IgD-negative memory B cell (primary cell): ENCODE data around the gene RNF150. TPM values are rescaled to one million over a fixed set of nuclear protein-coding genes. Genes with fewer than 3 reads are reported as not detected.

Experiments
- H3K27ac Mint-ChIP-seq, 3 donors: one replicate each; pipeline ENCODE4 v1.8.0; 2020 to 2022; ENCODE audit warnings: mild to moderate bottlenecking in 3 of 3, mixed read lengths in 3 of 3, moderate library complexity in 1 of 3
- H3K27me3 Mint-ChIP-seq: one replicate; pipeline ENCODE4 v1.8.0; 2021; ENCODE audit warnings: mixed read lengths
- H3K36me3 Mint-ChIP-seq: one replicate; pipeline ENCODE4 v1.8.0; 2020; ENCODE audit warnings: mild to moderate bottlenecking, mixed read lengths
- H3K4me1 Mint-ChIP-seq, 3 donors: one replicate each; pipeline ENCODE4 v1.8.0; 2020 to 2022; ENCODE audit warnings: mixed read lengths in 3 of 3, mild to moderate bottlenecking in 1 of 3
- H3K4me3 Mint-ChIP-seq, 4 donors: one replicate each; pipeline ENCODE4 v1.8.0; 2020 to 2022; ENCODE audit warnings: mild to moderate bottlenecking in 4 of 4, mixed read lengths in 4 of 4, moderate library complexity in 3 of 4
- H3K9me3 Mint-ChIP-seq, 3 donors: one replicate each; pipeline ENCODE4 v1.8.0; 2020 to 2021; ENCODE audit warnings: mixed read lengths in 3 of 3, mild to moderate bottlenecking in 1 of 3
- polyA plus RNA-seq: library from polyadenylated mRNA; unstranded; fragments of 300-500 nt; fragmentation: Illumina TruSeq; gene quantifications from one replicate; pipeline ENCODE4 v1.2.3, GENCODE V29; 2021

RNF150 gene
- polyA plus RNA-seq, 1 donor from 2014 or later = not detected

DNA sequence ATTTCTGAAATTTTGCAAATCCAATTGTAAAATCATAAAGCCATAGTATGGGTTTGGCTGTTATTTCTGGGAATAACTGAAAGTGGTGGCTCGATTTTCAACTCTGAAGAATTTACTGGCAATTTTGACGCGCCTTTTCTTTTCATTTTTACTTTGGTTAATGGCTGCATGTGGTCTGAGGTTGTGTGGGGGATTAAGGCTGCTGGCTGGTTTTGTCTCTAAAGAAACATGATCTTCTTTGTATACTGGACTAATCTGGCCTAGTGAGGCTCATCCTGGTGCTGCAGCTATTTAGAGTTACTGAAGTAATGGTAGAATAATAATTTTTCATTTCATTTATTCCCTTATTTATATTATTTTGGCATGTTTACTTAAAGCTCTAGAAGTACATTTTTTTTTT is 164.0 kb downstream of the RNF150 start:
- H3K36me3 Mint-ChIP-seq = no peaks in the 10 kb centered on the region
- no peak overlapping the region for H3K27ac Mint-ChIP-seq
- no peaks in the 10 kb centered on the region for H3K4me1 Mint-ChIP-seq
- H3K9me3 Mint-ChIP-seq = no peaks in the 10 kb centered on the region
- no peak overlapping the region for H3K4me3 Mint-ChIP-seq
- H3K27me3 Mint-ChIP-seq = peaks cover 1% of the 10 kb centered on the region

DNA sequence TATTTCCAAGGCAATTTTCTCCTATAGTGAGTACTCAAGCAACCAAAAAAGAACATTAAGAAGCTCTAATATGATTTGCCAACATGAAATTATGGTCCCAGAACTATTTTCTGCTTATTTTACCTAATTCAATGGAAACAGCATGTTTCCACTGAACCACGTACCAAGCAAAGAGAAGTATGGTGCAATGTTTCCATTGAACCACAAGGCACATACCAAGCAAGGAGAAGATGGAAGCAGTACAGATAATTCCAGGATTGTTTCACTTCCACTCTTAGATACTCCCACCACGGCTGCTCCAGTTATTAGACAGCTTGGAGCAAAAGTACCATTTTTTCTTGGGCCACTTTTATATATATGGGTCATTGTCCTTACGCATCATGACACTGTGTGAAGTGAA is 164.9 kb downstream of the RNF150 start:
- Mint-ChIP-seq H3K4me1 (no peaks in the 10 kb centered on the region), H3K36me3 (no peaks in the 10 kb centered on the region), H3K27me3 (peaks cover 1% of the 10 kb centered on the region), H3K9me3 (no peaks in the 10 kb centered on the region), H3K27ac (no peak overlapping the region), H3K4me3 (no peak overlapping the region)

DNA sequence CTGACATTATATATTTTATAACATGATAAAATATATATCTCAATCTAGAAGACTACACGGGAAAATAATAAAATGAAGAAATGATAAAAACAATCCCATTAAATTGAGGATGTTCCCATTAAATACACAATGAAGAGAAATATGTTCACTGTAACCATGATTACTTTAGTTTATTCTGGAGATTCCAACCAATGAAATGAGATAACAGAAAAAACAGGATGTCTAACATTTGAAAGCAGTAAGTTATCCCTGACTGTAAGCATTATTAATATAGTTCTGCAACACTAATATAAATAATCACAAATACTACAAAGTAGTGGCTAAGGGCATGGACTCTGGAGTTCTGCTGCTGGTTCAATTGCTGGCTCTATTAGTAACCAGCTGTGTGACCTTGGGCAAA is 169.4 kb downstream of the RNF150 start:
- Mint-ChIP-seq H3K4me1 (no peaks in the 10 kb centered on the region), H3K4me3 (no peak overlapping the region), H3K27me3 (peaks cover 3% of the 10 kb centered on the region), H3K36me3 (no peaks in the 10 kb centered on the region), H3K9me3 (peaks cover 0 to 2% (median 0%) of the 10 kb centered on the region in 3 donors), H3K27ac (no peak overlapping the region)

DNA sequence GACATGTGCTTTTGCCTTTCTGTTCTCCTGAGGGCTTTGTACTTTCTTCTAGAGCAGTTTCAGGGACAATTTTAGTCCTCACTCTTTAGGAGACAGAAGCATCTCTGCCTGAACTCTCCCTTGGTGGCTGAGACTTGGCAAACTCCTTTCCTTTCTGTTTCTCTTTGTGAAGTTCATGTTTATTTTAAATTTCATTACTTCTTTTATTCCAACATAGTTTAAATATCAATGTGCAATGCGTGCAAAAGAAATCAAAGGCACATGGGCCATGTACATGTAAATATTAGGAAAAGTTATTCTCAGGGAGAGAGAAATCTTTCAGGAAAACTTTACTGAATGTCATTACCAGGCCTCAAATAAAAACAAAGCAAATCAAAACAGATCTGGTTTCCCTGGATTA is 177.6 kb downstream of the RNF150 start:
- no peak overlapping the region for H3K27ac Mint-ChIP-seq
- no peak overlapping the region for H3K4me3 Mint-ChIP-seq
- peaks cover 11% of the 10 kb centered on the region for H3K27me3 Mint-ChIP-seq
- H3K4me1 Mint-ChIP-seq = no peaks in the 10 kb centered on the region
- peaks cover 2% of the 10 kb centered on the region for H3K36me3 Mint-ChIP-seq
- H3K9me3 Mint-ChIP-seq = peaks cover 0 to 6% (median 4%) of the 10 kb centered on the region in 3 donors

DNA sequence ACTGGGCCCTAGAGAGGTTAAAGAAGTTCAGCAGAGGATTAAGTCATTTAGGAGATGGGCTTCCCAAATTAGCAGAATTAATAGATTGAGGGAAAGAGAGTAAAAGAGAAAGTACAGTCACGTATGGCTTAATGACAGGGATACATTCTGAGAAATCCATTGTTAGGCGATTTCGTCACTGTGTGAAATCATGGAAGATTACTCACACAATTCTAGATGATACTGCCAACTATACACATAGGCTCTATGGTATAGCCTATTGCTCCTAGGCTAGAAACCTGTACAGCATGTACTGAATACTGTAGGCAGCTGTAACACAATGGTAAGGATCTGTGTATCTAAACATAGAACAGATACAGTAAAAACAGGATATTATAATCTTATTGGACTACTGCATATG is 180.6 kb downstream of the RNF150 start:
- Mint-ChIP-seq H3K27me3 (peaks cover 4% of the 10 kb centered on the region), H3K4me3 (no peak overlapping the region), H3K4me1 (peaks cover 0 to 2% (median 0%) of the 10 kb centered on the region in 3 donors), H3K36me3 (peaks cover 2% of the 10 kb centered on the region), H3K27ac (no peak overlapping the region), H3K9me3 (peaks cover 0 to 6% (median 4%) of the 10 kb centered on the region in 3 donors)

DNA sequence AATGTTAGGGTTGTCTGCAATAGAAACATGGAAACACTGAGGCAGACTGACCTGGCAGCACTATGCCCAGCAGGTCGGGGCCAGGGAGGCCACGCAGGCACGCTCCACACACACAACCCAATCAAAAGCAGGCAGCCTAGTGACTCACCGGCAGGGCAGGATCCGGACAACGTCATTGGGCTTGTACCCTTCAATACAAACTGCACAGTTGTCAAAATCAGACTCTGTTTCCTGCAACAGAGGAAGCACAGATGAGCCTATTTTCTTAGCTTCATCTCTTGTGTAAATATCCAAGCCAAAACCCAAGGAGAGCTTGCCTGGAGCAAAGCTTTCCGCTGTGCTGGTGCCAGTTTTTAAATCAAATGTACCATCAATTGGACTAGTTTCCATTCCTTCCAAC is 185.8 kb downstream of the RNF150 start:
- H3K36me3 Mint-ChIP-seq = no peaks in the 10 kb centered on the region
- peaks cover 0 to 2% (median 0%) of the 10 kb centered on the region in 3 donors for H3K4me1 Mint-ChIP-seq
- peaks cover 6% of the 10 kb centered on the region for H3K27me3 Mint-ChIP-seq
- H3K27ac Mint-ChIP-seq = no peak overlapping the region
- no peaks in the 10 kb centered on the region for H3K9me3 Mint-ChIP-seq
- H3K4me3 Mint-ChIP-seq = no peak overlapping the region

DNA sequence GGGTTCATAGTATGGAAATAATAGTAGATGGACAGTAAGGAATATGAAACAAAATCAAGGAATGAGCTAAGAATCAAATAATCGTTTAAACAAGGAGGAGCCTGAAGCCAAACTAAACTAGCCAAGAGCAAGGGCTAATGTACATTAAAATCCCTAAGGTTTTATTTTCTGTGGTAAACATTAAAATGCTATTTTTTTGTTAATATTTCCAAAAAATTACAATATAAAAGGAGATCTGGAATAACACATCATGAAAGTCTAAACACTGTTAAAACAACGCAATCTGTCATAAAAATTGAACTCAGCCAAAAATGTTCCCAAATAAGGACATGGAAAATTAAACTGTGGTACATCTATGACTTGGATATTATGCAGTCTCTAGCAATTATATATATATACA is 188.2 kb downstream of the RNF150 start:
- H3K4me3 Mint-ChIP-seq = no peak overlapping the region
- no peak overlapping the region for H3K27ac Mint-ChIP-seq
- H3K36me3 Mint-ChIP-seq = no peaks in the 10 kb centered on the region
- no peaks in the 10 kb centered on the region for H3K9me3 Mint-ChIP-seq
- peaks cover 0 to 2% (median 0%) of the 10 kb centered on the region in 3 donors for H3K4me1 Mint-ChIP-seq
- H3K27me3 Mint-ChIP-seq = peaks cover 5% of the 10 kb centered on the region

DNA sequence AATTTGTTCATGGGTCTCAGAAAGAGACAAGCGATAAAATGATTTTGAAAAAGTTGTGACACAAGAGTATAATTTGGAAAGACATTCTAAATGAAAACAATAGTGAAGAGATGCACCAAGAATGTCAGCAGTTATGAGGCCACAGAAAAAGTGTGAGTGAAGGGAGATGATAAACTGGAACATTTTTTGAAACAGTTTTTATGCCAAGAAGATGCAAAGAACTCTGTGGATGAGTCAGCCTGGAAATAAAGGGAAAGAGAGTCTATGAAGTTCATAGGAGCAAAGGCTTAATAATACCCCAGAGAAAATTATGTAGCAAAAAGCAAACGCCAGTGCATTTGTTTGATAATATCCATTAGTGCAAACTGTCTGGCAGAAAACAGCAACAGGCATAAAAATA is 188.7 kb downstream of the RNF150 start:
- H3K27me3 Mint-ChIP-seq = peaks cover 5% of the 10 kb centered on the region
- H3K4me3 Mint-ChIP-seq = no peak overlapping the region
- H3K36me3 Mint-ChIP-seq = no peaks in the 10 kb centered on the region
- peaks cover 0 to 2% (median 0%) of the 10 kb centered on the region in 3 donors for H3K4me1 Mint-ChIP-seq
- no peaks in the 10 kb centered on the region for H3K9me3 Mint-ChIP-seq
- H3K27ac Mint-ChIP-seq = no peak overlapping the region

DNA sequence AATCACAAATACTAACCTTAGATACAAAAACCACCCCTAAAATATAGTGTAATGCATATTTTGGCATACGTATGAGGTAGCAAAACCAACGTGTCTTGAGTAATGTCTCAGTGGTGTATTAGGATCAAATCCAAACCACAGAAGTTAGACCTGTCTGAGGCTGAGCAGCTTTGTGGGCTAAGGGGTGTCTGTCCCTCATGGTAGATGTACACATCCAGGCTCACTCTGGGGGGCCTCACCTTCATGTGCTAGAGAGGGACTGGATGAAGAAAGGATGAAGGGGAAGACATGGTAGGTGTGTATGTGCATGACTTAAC is 189.1 kb downstream of the RNF150 start:
- Mint-ChIP-seq H3K36me3 (no peaks in the 10 kb centered on the region), H3K9me3 (peaks cover 0 to 2% (median 0%) of the 10 kb centered on the region in 3 donors), H3K4me3 (no peak overlapping the region), H3K27ac (no peak overlapping the region), H3K4me1 (peaks cover 0 to 2% (median 0%) of the 10 kb centered on the region in 3 donors), H3K27me3 (peaks cover 5% of the 10 kb centered on the region)

DNA sequence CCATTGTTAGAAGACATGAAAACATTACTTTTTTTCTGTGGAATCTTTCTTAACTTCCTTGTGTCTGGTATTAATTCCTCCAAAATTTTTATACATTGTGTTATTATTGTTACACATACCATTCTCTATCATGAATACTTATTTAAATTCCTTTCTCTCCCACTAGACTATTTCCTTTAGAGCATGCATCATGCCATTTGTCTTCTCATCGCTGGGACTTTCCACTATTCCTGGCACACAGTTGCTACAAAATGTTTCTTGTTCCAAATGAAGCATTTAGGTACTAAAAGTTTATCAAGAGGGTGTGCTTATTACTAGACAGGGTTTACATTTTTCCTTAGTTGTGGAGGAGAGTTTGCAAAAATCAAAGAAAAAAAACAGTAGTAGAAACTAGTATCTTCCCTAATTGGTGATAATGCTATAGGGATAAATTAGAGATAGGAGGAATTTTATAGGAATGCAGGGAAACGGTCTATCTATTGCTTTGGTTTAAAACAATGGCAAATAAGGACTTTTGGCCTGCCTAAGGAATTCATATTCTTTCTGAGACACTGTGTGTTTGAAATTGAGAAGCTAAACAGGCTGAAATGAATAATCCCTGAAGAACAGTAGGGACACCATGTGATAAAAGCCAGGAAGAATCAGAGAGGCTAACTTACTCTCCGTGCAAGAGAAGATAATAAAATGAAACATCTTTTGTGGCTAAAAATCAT is 189.6 kb downstream of the RNF150 start:
- H3K27ac Mint-ChIP-seq = no peak overlapping the region
- H3K4me3 Mint-ChIP-seq = no peak overlapping the region
- no peaks in the 10 kb centered on the region for H3K36me3 Mint-ChIP-seq
- H3K9me3 Mint-ChIP-seq = peaks cover 0 to 2% (median 0%) of the 10 kb centered on the region in 3 donors
- no peaks in the 10 kb centered on the region for H3K4me1 Mint-ChIP-seq
- peaks cover 5% of the 10 kb centered on the region for H3K27me3 Mint-ChIP-seq

DNA sequence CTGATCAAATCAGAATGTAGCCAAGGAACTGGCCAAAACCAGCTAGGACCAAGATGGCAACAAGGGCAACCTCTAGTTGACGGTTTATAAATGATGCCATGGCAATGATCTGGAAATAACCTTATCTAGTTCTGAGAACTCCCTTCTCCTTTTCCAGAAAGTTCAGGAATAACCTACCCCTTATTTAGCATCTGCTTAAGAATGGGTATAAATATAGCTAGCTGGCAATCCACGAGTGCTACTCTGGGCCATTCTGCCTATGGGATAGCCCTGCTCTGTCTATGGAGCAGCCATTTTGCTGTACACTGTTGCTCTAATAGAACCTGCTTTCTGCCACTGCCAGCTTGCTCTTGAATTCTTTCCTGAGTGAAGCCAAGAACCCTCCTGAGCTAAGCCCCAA is 192.7 kb downstream of the RNF150 start:
- Mint-ChIP-seq H3K4me1 (no peaks in the 10 kb centered on the region), H3K36me3 (no peaks in the 10 kb centered on the region), H3K27me3 (peaks cover 7% of the 10 kb centered on the region), H3K9me3 (peaks cover 0 to 2% (median 0%) of the 10 kb centered on the region in 3 donors), H3K27ac (no peak overlapping the region), H3K4me3 (no peak overlapping the region)

DNA sequence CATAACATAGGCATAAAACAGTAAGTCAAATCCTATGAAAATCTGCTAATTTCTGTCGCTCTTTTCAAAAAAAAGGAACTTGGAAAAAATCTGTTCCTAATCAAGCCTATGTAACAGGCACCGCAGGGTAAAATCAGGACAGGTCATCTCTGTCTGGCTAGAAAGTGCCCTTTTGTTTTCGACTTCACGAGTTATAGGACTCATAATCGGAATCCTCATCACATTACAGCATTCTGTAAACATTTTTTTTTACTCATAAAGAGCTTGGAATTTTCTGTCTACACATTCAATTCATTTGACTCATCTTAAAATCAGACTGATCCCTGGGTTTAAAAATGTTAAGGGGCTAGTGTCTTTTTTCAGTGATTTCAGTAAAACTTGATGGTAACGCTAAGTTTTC is 195.4 kb downstream of the RNF150 start:
- H3K27me3 Mint-ChIP-seq = peaks cover 4% of the 10 kb centered on the region
- peaks cover 0 to 2% (median 0%) of the 10 kb centered on the region in 3 donors for H3K9me3 Mint-ChIP-seq
- H3K4me3 Mint-ChIP-seq = no peak overlapping the region
- no peaks in the 10 kb centered on the region for H3K4me1 Mint-ChIP-seq
- H3K27ac Mint-ChIP-seq = peak overlapping the region in 1 of 3 donors; percentile 29
- no peaks in the 10 kb centered on the region for H3K36me3 Mint-ChIP-seq

DNA sequence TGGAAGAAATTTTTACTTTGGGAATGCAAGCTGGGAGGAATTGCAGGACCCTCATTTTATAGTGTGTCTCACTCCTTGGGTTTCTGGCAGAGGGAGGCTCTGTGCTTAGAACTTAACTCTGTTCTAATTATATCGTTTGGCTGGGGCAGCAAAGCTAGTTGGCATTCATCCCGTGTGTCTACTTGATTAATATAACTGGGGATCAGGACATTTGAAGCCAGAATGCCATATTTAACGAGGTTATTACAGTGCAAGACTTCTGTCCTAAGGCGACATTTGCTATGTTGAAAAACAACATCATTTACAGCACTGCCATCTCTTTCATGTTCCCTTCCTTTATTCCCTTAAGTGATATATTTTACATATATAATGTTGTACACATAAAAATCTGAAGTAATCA is 198.0 kb downstream of the RNF150 start:
- Mint-ChIP-seq H3K4me1 (no peaks in the 10 kb centered on the region), H3K4me3 (no peak overlapping the region), H3K36me3 (no peaks in the 10 kb centered on the region), H3K9me3 (peaks cover 0 to 2% (median 0%) of the 10 kb centered on the region in 3 donors), H3K27ac (no peak overlapping the region), H3K27me3 (peaks cover 5% of the 10 kb centered on the region)

DNA sequence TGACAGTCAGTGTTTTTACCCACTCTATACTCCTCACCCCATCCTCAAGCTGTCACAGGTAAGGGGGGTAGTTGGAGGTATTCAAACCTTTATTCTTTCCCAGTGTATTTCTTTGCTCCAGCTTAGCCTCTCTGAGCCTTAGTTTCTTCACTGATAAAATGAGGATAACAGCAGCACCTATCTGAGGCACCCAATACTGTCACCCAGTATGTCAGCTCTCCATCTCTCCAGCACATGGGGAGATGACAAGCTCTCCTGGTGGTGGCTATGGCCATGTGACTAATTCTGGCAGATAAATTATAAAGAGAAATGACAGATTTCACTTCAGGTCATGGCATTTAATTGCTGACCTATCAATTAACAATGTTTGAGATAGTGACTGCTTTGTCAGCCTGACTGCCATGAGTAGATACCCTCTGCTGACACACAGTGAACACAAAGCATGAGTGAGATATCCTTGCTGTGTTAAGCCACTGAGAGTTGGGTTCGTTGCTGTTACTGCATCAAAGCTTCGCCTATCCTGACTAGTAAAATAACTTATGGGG is 200.7 kb downstream of the RNF150 start:
- Mint-ChIP-seq H3K9me3 (no peaks in the 10 kb centered on the region), H3K27ac (no peak overlapping the region), H3K36me3 (no peaks in the 10 kb centered on the region), H3K4me3 (no peak overlapping the region), H3K4me1 (no peaks in the 10 kb centered on the region), H3K27me3 (peaks cover 5% of the 10 kb centered on the region)

DNA sequence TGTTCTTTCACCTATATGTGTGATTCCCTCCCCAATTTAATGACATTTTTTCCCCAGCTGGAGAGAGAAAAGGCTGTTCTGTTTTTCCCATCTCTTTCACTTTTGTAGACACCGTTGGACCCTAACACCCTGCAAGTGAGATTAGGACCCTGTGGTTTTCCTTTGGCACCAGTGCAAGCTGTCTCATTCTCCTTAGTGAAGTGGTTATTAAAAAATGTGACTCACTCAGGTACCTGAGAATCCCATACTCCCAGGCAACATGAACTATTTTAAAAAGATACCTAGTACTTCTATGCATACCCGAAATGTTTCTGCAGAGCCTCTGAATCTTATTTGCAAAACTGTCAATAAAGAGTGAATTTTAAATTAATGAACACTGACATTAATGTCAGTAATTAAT is 201.4 kb downstream of the RNF150 start:
- H3K36me3 Mint-ChIP-seq = no peaks in the 10 kb centered on the region
- H3K27ac Mint-ChIP-seq = no peak overlapping the region
- peaks cover 5% of the 10 kb centered on the region for H3K27me3 Mint-ChIP-seq
- no peaks in the 10 kb centered on the region for H3K4me1 Mint-ChIP-seq
- no peaks in the 10 kb centered on the region for H3K9me3 Mint-ChIP-seq
- H3K4me3 Mint-ChIP-seq = no peak overlapping the region

DNA sequence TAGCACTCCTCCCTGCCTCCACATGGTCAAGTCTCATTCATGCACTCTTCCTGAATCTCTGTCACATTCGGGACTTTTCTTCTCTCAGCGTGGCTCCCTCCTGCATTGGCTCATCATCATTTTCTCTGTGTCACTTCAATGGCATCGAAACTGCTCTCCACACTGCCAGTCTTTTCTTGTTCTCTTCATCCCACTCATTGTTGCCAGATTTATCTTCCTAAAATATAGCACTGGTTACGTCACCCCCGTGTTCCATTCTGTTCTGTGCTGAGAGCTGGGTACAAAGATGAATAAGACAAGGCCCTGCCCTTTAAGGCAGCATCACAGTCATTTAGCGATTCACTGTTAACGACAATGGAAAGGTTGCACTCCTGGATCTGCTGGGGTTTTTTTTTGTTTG is 202.7 kb downstream of the RNF150 start:
- Mint-ChIP-seq H3K9me3 (no peaks in the 10 kb centered on the region), H3K36me3 (no peaks in the 10 kb centered on the region), H3K4me3 (no peak overlapping the region), H3K27ac (no peak overlapping the region), H3K27me3 (peaks cover 3% of the 10 kb centered on the region), H3K4me1 (no peaks in the 10 kb centered on the region)
